ENCODE results near the gene HERPUD1.

HERPUD1 gene

GRCh38 chr16:56930486-56931270 lies 1.3 kb upstream of the HERPUD1 start:
- no peaks in the 10 kb centered on the region for H3K27me3 ChIP-seq (ENCODE audit: insufficient read depth, low read length)
- H3K79me2 ChIP-seq (ENCODE audit: control insufficient read depth, insufficient read depth, low read length, poor library complexity), result peaks cover 12% of the 10 kb centered on the region
- no peak overlapping the region for H3K9ac ChIP-seq (ENCODE audit: low read length)
- H3K4ac ChIP-seq (ENCODE audit: low read depth, low read length), result no peak overlapping the region
- no peak overlapping the region for H2BK5ac ChIP-seq (ENCODE audit: low read depth, low read length, poor library complexity)
- H3K36me3 ChIP-seq (ENCODE audit: control insufficient read depth in 1 of 2, insufficient read depth in 2 of 2, low read length in 2 of 2), result peaks cover 0 to 3% of the 10 kb centered on the region in 2 experiments
- H2AFZ ChIP-seq (ENCODE audit: insufficient read depth, low read length, poor library complexity), result no peak overlapping the region
- H3K27ac ChIP-seq (ENCODE audit: low read depth, low read length), result no peak overlapping the region
- peaks cover 3 to 8% of the 10 kb centered on the region in 2 experiments for H3K4me1 ChIP-seq (ENCODE audit: control insufficient read depth in 1 of 2, insufficient read depth in 2 of 2, low read length in 2 of 2)
- no CpG with 5 or more reads among the region's 15 CpGs for WGBS (ENCODE audit: extremely low coverage, insufficient coverage, insufficient read length)
- no peaks in the 10 kb centered on the region for H3K9me3 ChIP-seq (ENCODE audit: insufficient read depth, low read depth, low read length)
- H3K23ac ChIP-seq (ENCODE audit: low read length), result no peak overlapping the region
- no peak overlapping the region for H2BK120ac ChIP-seq (ENCODE audit: insufficient read depth, low read length, poor library complexity)
- H3K18ac ChIP-seq (ENCODE audit: low read length), result no peak overlapping the region
- DNase-seq, result peak in 1 of 2 donors; percentile 20
- H3K4me2 ChIP-seq (ENCODE audit: low read length), result no peak overlapping the region
- H2BK12ac ChIP-seq (ENCODE audit: low read length), result peak overlapping the region; percentile 37
- H3K79me1 ChIP-seq (ENCODE audit: low read length), result peaks cover 15% of the 10 kb centered on the region
- no peak overlapping the region for H3K4me3 ChIP-seq (ENCODE audit: low read depth, low read length)
- no peak overlapping the region for H4K12ac ChIP-seq (ENCODE audit: low read depth, low read length)
- peak overlapping the region; percentile 45 for H2AK5ac ChIP-seq (ENCODE audit: low read length)
- H4K91ac ChIP-seq (ENCODE audit: low read depth, low read length), result peak overlapping the region; percentile 16
- no peak overlapping the region for H3K14ac ChIP-seq (ENCODE audit: low read length)
- H4K8ac ChIP-seq (ENCODE audit: low read depth, low read length), result peak overlapping the region; percentile 56

GRCh38 chr16:56931271-56931891 lies 561 bp upstream of the HERPUD1 start:
- peak overlapping the region; percentile 99 for H4K8ac ChIP-seq (ENCODE audit: low read depth, low read length)
- H3K27ac ChIP-seq (ENCODE audit: low read depth, low read length), result no peak overlapping the region
- H2AFZ ChIP-seq (ENCODE audit: insufficient read depth, low read length, poor library complexity), result peak overlapping the region; percentile 87
- H3K9me3 ChIP-seq (ENCODE audit: insufficient read depth, low read depth, low read length), result no peaks in the 10 kb centered on the region
- H3K79me1 ChIP-seq (ENCODE audit: low read length), result peaks cover 15% of the 10 kb centered on the region
- no peak overlapping the region for H3K23ac ChIP-seq (ENCODE audit: low read length)
- peak overlapping the region; percentile 80 for H3K18ac ChIP-seq (ENCODE audit: low read length)
- H2BK120ac ChIP-seq (ENCODE audit: insufficient read depth, low read length, poor library complexity), result peak overlapping the region; percentile 83
- DNase-seq, result no peak
- peak overlapping the region; percentile 38 for H2AK5ac ChIP-seq (ENCODE audit: low read length)
- peak overlapping the region; percentile 77 for H2BK5ac ChIP-seq (ENCODE audit: low read depth, low read length, poor library complexity)
- no peaks in the 10 kb centered on the region for H3K27me3 ChIP-seq (ENCODE audit: insufficient read depth, low read length)
- H4K91ac ChIP-seq (ENCODE audit: low read depth, low read length), result peak overlapping the region; percentile 99
- H3K36me3 ChIP-seq (ENCODE audit: control insufficient read depth in 1 of 2, insufficient read depth in 2 of 2, low read length in 2 of 2), result peaks cover 2 to 4% of the 10 kb centered on the region in 2 experiments
- H3K14ac ChIP-seq (ENCODE audit: low read length), result peak overlapping the region; percentile 92
- peaks cover 12% of the 10 kb centered on the region for H3K79me2 ChIP-seq (ENCODE audit: control insufficient read depth, insufficient read depth, low read length, poor library complexity)
- no CpG with 5 or more reads among the region's 25 CpGs for WGBS (ENCODE audit: extremely low coverage, insufficient coverage, insufficient read length)
- peak overlapping the region; percentile 34 for H3K9ac ChIP-seq (ENCODE audit: low read length)
- peaks cover 3 to 8% of the 10 kb centered on the region in 2 experiments for H3K4me1 ChIP-seq (ENCODE audit: control insufficient read depth in 1 of 2, insufficient read depth in 2 of 2, low read length in 2 of 2)
- H3K4me2 ChIP-seq (ENCODE audit: low read length), result peak overlapping the region; percentile 57
- H3K4ac ChIP-seq (ENCODE audit: low read depth, low read length), result peak overlapping the region; percentile 96
- H3K4me3 ChIP-seq (ENCODE audit: low read depth, low read length), result peak overlapping the region; percentile 59
- H4K12ac ChIP-seq (ENCODE audit: low read depth, low read length), result peak overlapping the region; percentile 95
- H2BK12ac ChIP-seq (ENCODE audit: low read length), result peak overlapping the region; percentile 72

DNA sequence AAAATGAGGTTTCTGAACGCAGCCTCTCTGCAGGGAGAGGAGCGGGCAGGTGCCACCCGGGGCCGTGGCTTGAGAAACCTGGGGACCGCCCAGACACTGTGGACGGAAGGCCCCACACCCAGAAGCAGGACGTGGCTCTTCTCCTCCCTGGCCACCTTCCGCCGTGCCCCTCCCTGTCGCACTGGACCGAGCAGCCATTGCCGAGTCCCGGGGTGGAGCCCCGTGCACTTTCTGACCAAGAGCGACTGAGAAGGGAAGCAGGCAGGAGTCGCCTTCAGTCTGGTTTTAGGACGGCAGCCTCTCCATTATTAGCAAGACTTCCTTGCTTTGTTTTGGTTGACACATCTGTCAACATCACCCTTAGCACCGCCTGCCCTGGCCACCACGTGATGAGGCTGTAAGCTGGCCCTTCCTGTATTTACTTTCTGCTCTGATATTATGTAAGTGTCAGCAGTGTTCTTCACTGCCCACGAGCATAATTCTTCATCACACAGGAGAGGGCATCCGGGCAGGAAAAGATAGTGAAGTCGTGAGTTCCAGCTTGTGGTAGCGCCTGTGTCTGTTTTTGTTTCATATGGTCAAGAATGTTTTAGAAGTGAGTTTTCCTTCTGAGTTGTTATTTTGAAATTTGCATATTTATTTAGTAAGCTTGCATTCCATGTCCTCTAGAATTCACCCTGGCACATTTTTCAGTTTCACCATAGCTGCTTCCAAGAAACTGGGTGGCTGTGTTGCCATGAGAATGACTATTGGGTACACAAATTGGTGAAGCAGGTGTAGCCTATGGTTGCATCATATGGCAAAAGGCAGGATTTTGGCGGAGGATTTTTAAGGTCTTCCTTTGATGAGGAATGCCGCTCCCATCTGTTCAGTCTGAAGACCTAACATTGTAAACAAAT lies 1.0 kb downstream of the HERPUD1 start:
- Histone ChIP-seq H2AFZ (ENCODE audit: insufficient read depth, low read length, poor library complexity) (no peak overlapping the region), H3K23ac (ENCODE audit: low read length) (no peak overlapping the region), H3K4me2 (ENCODE audit: low read length) (peak overlapping the region; percentile 89), H4K91ac (ENCODE audit: low read depth, low read length) (peak overlapping the region; percentile 96), H3K18ac (ENCODE audit: low read length) (no peak overlapping the region), H3K4me1 (ENCODE audit: control insufficient read depth in 1 of 2, insufficient read depth in 2 of 2, low read length in 2 of 2) (peaks cover 3 to 8% of the 10 kb centered on the region in 2 experiments), H3K27ac (ENCODE audit: low read depth, low read length) (peak overlapping the region; percentile 78), H4K8ac (ENCODE audit: low read depth, low read length) (peak overlapping the region; percentile 88), H2BK5ac (ENCODE audit: low read depth, low read length, poor library complexity) (peak overlapping the region; percentile 77), H3K79me2 (ENCODE audit: control insufficient read depth, insufficient read depth, low read length, poor library complexity) (peaks cover 12% of the 10 kb centered on the region), H3K9me3 (ENCODE audit: insufficient read depth, low read depth, low read length) (no peaks in the 10 kb centered on the region), H2BK120ac (ENCODE audit: insufficient read depth, low read length, poor library complexity) (peak overlapping the region; percentile 89), H2AK5ac (ENCODE audit: low read length) (no peak overlapping the region), H3K36me3 (ENCODE audit: control insufficient read depth in 1 of 2, insufficient read depth in 2 of 2, low read length in 2 of 2) (peaks cover 5 to 10% of the 10 kb centered on the region in 2 experiments), H3K14ac (ENCODE audit: low read length) (peak overlapping the region; percentile 95), H3K4ac (ENCODE audit: low read depth, low read length) (peak overlapping the region; percentile 95), H3K27me3 (ENCODE audit: insufficient read depth, low read length) (no peaks in the 10 kb centered on the region), H4K12ac (ENCODE audit: low read depth, low read length) (peak overlapping the region; percentile 79), H3K9ac (ENCODE audit: low read length) (peak overlapping the region; percentile 78), H3K4me3 (ENCODE audit: low read depth, low read length) (peak overlapping the region; percentile 96), H3K79me1 (ENCODE audit: low read length) (peaks cover 15% of the 10 kb centered on the region), H2BK12ac (ENCODE audit: low read length) (no peak overlapping the region)
- peak; percentile 49 to 71 for DNase-seq
- WGBS (ENCODE audit: extremely low coverage, insufficient coverage, insufficient read length), result no CpG with 5 or more reads among the region's 25 CpGs

Data from trophoblast cell (in vitro differentiated cells and primary cell).